Activated CD4-positive, alpha-beta T cell treated with anti-CD3 and anti-CD28 coated beads, Interleukin-2, amount 10 ng/mL, durations not matched to agents 7 days and 5 days (primary cell): ENCODE data around the gene BTBD3. TPM values are rescaled to one million over a fixed set of nuclear protein-coding genes. Genes with fewer than 3 reads are reported as not detected.
A peak's percentile ranks its signal among the peaks of the same experiment; 100 is the strongest.

Experiments used
- CTCF ChIA-PET: fragments of 350-600 bp; sonication (Branson Sonifier 250); formaldehyde crosslinking; loops from one replicate; lab custom pipeline; 2021; ENCODE audit warnings: antibody characterized with exemption; lab: Charles Lee
- POLR2A ChIA-PET: fragments of 350-600 bp; sonication (Branson Sonifier 250); formaldehyde crosslinking; loops from one replicate; lab custom pipeline; 2021; ENCODE audit warnings: antibody characterized with exemption; lab: Charles Lee
- DNase-seq: peaks from one replicate; pipeline ENCODE4 v3.0.0-alpha.2; 2020
- H3K27ac Mint-ChIP-seq: one replicate; pipeline ENCODE4 v1.8.0; 2021; ENCODE audit warnings: mild to moderate bottlenecking, moderate library complexity, mixed read lengths
- H3K27me3 Mint-ChIP-seq: one replicate; pipeline ENCODE4 v1.8.0; 2021; ENCODE audit warnings: mixed read lengths
- H3K36me3 Mint-ChIP-seq: one replicate; pipeline ENCODE4 v1.8.0; 2021; ENCODE audit warnings: low read depth, mixed read lengths
- H3K4me1 Mint-ChIP-seq: one replicate; pipeline ENCODE4 v1.8.0; 2021; ENCODE audit warnings: mixed read lengths
- H3K4me3 Mint-ChIP-seq: one replicate; pipeline ENCODE4 v1.8.0; 2021; ENCODE audit warnings: mild to moderate bottlenecking, moderate library complexity, mixed read lengths
- H3K9me3 Mint-ChIP-seq: one replicate; pipeline ENCODE4 v1.8.0; 2021; ENCODE audit warnings: mixed read lengths
- total RNA-seq, 2 experiments: library from RNA; stranded (reverse); gene quantifications; one replicate each; pipeline ENCODE4 v1.2.3, GENCODE V29; 2021

BTBD3 gene
- total RNA-seq, result 1 to 10 TPM; 5.5 to 6.6 TPM

DNA sequence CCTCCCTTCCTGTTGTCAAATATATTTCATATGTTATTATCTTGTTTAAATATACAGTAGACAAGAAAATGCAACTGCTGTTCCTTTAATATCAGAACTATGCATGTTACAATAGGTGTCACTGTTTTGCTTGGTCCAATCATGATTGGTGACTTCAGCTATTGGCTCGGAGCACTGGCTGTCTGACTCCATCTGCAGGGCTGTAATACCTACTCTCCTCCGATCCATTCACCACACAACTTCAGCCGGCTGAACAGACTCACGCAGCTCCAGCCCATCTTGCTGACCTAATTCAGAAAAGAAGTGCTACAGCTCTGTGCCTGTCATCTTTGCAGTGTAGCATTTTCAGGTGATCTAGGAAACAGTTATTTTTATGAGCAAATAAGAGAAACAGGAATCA, at the start of gene BTBD3:
Gene BTBD3, plus strand, starts transcription at position 231 of the 400 bp plus-strand sequence. CDS start 383 bp downstream, outside the sequence.
- H3K9me3 Mint-ChIP-seq, result no peaks in the 10 kb centered on the region
- no peak for DNase-seq
- H3K27me3 Mint-ChIP-seq, result no peaks in the 10 kb centered on the region
- H3K36me3 Mint-ChIP-seq, result no peaks in the 10 kb centered on the region
- ChIA-PET POLR2A (interaction anchor here (0.7 kb wide), 1 partner anchor 1343 kb away, joined by 3 read pairs; no protein-coding TSS in a partner anchor), CTCF (no interaction called here)
- no peak within 1 kb of the TSS for H3K4me3 Mint-ChIP-seq
- H3K27ac Mint-ChIP-seq, result no peak within 1 kb of the TSS
- H3K4me1 Mint-ChIP-seq, result peaks cover 5% of the 10 kb centered on the region

DNA sequence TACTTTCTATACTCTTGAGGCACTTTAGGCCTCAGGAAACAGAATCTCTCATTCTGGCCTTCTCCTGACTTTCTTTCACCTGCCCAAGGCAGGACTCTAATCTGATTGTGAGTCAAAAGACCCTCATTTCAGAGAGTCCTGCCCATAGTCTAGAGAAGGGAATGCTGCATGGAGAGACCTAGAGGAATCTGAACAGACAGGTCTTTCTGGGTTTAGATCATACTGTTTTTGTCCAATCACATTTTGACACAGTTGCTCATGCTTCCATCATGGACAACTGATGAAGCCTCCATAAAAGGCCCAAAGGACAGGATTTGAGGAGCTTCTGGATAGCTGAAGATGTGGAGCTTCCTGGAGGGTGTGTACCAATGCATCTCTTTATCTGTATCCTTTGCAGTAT, 48.1 kb upstream of the BTBD3 start:
- Mint-ChIP-seq H3K4me1 (no peaks in the 10 kb centered on the region), H3K27ac (no peak overlapping the region), H3K9me3 (no peaks in the 10 kb centered on the region), H3K36me3 (no peaks in the 10 kb centered on the region), H3K4me3 (no peak overlapping the region), H3K27me3 (peaks cover 5% of the 10 kb centered on the region)
- ChIA-PET POLR2A (no interaction called here), CTCF (no interaction called here)
- no peak for DNase-seq

DNA sequence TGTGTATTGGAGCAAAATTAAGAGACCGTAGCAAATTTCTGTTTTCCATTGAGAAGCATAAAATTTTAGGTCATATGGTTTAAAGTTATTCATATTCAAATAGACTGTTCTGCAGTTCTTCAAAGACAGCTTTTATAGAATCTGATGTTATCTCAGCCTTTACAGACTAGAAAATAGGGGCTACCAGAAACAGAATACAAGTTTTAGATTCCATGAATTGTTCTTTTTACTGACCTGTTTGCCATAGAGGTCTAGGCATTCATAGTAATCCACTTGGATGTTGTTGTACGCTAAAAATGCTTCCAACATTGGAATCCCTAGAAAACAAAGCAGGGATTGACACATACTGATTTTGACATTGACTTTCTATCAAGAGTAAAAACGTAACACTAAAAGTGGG, 47.3 kb upstream of the BTBD3 start:
- Mint-ChIP-seq H3K4me1 (no peaks in the 10 kb centered on the region), H3K27me3 (peaks cover 5% of the 10 kb centered on the region), H3K36me3 (no peaks in the 10 kb centered on the region), H3K9me3 (no peaks in the 10 kb centered on the region), H3K27ac (no peak overlapping the region), H3K4me3 (no peak overlapping the region)
- no peak for DNase-seq
- POLR2A ChIA-PET, result no interaction called here
- CTCF ChIA-PET, result no interaction called here

DNA sequence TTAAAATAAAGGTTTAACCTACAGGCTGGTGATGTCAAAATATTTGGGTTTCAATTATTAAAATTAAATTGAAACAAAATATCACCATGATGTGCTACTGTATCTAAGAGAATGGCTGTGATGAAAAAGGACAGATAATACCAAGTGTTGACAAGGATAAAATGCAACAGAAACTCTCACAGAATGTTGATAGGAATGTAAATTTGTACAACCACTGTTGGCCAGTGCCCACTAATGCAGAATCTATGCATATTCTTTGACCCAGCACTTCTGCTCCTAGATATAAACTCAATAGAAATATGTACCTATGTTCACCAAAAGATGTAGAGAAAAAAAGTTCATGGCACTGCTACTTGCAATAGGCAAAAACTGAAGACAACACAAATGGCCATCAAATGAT, 41.1 kb upstream of the BTBD3 start:
- no peaks in the 10 kb centered on the region for H3K4me1 Mint-ChIP-seq
- CTCF ChIA-PET, result no interaction called here
- H3K27ac Mint-ChIP-seq, result no peak overlapping the region

DNA sequence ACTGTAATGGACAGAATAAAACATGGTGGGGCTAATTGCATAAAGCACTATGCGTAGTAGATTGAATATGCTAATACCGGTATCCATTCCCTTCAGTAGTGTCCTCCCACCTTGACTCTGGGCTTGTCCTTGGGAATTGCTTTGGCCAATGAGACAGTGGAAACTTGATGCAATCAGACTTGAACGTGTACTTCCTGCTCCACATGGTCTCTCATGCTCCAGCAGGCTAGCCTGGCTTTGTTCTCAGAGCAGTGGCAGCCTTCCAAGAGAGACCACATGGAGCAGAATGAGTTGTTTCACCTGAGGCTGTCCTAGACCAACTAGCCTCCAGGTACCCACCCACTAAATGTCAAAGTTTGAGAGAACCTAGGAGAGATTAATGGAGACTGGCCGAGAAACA, 37.0 kb upstream of the BTBD3 start:
- no peaks in the 10 kb centered on the region for H3K36me3 Mint-ChIP-seq
- no peaks in the 10 kb centered on the region for H3K9me3 Mint-ChIP-seq
- CTCF ChIA-PET, result interaction anchor here (0.7 kb wide), 1 partner anchor 340 kb away, joined by 3 read pairs; no protein-coding TSS in a partner anchor
- no peak overlapping the region for H3K4me3 Mint-ChIP-seq
- no peaks in the 10 kb centered on the region for H3K27me3 Mint-ChIP-seq
- no peak overlapping the region for H3K27ac Mint-ChIP-seq
- POLR2A ChIA-PET, result no interaction called here
- H3K4me1 Mint-ChIP-seq, result no peaks in the 10 kb centered on the region
- no peak for DNase-seq

More for the DNA sequence above, 41.1 kb upstream of the BTBD3 start:
- no peaks in the 10 kb centered on the region for H3K36me3 Mint-ChIP-seq
- POLR2A ChIA-PET, result no interaction called here
- H3K4me3 Mint-ChIP-seq, result no peak overlapping the region
- H3K27me3 Mint-ChIP-seq, result peaks cover 5% of the 10 kb centered on the region
- DNase-seq, result no peak
- H3K9me3 Mint-ChIP-seq, result no peaks in the 10 kb centered on the region

DNA sequence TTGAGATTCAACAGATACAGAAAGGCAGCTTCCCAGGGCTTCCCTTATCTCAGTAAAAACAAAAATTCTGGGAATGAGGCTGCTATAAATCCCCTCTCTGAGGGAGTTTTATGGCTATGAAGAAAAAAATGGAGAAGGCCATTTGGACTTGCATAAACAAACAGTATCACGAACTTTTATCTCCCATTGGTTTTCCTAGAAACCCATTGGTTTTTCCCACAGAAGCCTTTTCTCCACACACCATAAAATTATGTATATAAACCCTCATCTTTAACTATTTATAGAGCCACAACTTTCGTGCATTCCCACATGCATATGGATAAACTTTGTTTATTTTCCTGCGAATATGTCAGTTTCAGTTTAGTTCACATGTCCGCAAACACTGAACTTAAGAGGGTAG, 36.2 kb upstream of the BTBD3 start:
- H3K36me3 Mint-ChIP-seq, result no peaks in the 10 kb centered on the region
- H3K4me3 Mint-ChIP-seq, result no peak overlapping the region
- no peaks in the 10 kb centered on the region for H3K4me1 Mint-ChIP-seq
- H3K9me3 Mint-ChIP-seq, result no peaks in the 10 kb centered on the region
- no peak overlapping the region for H3K27ac Mint-ChIP-seq
- ChIA-PET POLR2A (no interaction called here), CTCF (no interaction called here)
- DNase-seq, result no peak
- no peaks in the 10 kb centered on the region for H3K27me3 Mint-ChIP-seq

DNA sequence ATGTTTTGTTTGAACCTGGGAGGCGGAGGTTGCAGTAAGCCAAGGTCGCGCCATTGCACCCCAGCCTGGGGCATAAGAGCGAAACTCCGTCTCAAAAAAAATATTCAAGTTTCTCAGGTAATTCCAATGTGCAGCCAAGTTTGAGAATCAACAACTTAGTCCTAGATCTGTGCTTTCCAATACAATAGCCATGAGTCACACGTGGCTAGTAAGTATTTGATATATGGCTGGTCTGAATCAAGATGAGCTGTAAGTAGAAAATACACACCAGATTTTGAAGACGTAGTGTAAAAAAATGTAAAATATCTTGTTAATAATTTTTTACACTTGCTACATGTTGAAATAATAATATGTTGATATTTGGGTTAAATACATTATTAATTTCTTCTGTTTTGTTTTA, 35.0 kb upstream of the BTBD3 start:
- POLR2A ChIA-PET, result no interaction called here
- Mint-ChIP-seq H3K4me3 (no peak overlapping the region), H3K27ac (no peak overlapping the region), H3K9me3 (no peaks in the 10 kb centered on the region), H3K4me1 (no peaks in the 10 kb centered on the region), H3K27me3 (no peaks in the 10 kb centered on the region), H3K36me3 (no peaks in the 10 kb centered on the region)
- CTCF ChIA-PET, result no interaction called here
- no peak for DNase-seq

DNA sequence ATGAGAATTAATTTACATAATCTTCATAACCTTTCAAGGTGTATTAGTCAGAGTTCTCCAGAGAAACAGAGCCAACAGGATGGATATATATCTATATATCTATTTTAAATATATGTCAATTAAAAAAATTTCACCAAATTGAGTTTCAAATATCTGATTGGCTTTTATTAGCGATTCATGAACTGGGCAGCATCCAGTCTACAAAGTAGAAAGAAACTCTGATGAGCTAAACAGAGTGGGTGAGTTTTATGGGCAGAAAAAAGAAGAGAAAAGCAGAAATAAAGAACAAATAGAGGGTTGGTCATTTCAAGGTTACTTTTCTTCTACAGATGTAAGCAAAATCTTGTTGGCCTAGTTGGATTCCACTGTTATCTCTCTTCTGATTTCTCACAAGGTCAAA, 29.0 kb upstream of the BTBD3 start:
- CTCF ChIA-PET, result no interaction called here
- Mint-ChIP-seq H3K9me3 (no peaks in the 10 kb centered on the region), H3K36me3 (no peaks in the 10 kb centered on the region), H3K4me3 (no peak overlapping the region), H3K27ac (no peak overlapping the region), H3K27me3 (peaks cover 20% of the 10 kb centered on the region), H3K4me1 (peaks cover 22% of the 10 kb centered on the region)
- DNase-seq, result no peak
- POLR2A ChIA-PET, result no interaction called here

DNA sequence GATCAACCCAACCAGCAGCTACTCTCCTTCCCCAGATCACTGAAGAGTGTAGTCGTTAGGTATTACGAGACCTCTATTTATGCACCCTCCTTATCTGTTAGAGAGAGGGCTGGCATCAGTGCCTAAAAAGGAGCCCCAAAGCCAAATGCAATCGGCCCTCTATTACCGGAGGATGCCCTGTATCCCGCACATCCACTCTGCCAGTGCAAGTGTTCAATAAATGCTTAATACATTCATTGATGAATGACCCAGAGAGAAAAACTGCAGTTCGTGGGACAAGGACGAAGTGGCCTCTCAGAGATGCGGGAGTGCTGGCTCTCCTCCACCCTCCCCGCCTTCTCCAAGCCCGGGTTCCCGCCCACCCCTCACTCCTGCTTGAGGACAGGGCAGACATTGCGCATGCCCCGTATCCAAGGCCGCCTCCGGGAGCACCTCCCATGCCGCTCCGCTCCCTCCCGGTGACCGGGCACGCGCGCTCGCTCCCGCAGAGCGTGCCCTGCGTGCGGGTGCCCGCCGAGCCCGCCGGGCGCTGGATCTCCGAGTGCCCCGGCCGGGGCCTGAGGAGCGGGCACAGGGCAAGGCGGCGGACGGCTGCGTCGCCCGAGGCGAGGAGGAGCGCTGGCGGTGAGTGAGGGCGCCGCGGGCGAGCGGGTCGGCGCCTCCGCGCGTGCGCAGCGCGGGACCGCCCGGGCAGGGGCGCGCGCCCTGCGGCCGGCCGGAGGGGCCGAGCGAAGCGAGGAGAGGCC, 27.2 kb upstream of the BTBD3 start:
- no peaks in the 10 kb centered on the region for H3K9me3 Mint-ChIP-seq
- peak overlapping the region; percentile 80 for H3K4me3 Mint-ChIP-seq
- peaks cover 20% of the 10 kb centered on the region for H3K27me3 Mint-ChIP-seq
- ChIA-PET POLR2A (no interaction called here), CTCF (no interaction called here)
- H3K27ac Mint-ChIP-seq, result peak overlapping the region; percentile 76
- DNase-seq, result peak; percentile 65
- peaks cover 22% of the 10 kb centered on the region for H3K4me1 Mint-ChIP-seq
- H3K36me3 Mint-ChIP-seq, result no peaks in the 10 kb centered on the region

DNA sequence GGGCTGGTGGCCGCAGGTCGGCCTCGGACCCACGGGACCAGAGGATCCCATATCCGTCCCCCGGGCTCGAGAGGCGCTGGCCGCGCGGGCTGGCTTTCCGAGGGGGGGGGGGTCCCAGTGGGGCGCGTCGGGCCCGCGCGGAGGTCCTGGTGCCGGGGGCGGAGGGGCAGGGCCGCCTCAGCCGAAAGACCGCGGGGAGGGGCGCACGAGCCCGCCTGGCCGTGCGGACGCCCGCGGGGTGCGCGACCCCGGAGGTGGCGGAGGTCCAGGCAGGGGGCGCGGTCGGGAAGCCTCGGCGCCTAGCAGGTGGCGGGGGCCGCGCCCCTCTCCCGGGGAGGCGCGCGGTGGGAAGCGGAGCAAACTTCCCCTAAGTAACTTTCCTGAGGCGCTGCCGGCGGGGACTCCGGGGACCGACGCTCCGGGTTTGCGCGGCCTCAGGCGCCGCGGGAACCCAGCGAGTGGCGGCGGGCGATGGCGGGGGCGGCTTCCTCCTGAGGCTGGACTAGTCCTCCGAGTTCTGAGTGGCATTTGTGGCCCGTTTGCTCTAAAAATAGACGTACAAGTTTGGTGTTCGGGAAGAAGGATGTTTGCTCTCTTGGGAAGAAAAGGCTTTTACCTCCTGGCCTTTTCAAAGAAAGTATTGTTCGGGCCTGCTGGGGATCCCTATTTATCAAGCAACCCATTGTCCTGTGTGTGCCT, 26.5 kb upstream of the BTBD3 start:
- Mint-ChIP-seq H3K27ac (peak overlapping the region; percentile 61), H3K4me3 (peak overlapping the region; percentile 78), H3K9me3 (no peaks in the 10 kb centered on the region), H3K4me1 (peaks cover 22% of the 10 kb centered on the region), H3K36me3 (no peaks in the 10 kb centered on the region), H3K27me3 (peaks cover 20% of the 10 kb centered on the region)
- peak; percentile 20 for DNase-seq
- ChIA-PET CTCF (no interaction called here), POLR2A (no interaction called here)

DNA sequence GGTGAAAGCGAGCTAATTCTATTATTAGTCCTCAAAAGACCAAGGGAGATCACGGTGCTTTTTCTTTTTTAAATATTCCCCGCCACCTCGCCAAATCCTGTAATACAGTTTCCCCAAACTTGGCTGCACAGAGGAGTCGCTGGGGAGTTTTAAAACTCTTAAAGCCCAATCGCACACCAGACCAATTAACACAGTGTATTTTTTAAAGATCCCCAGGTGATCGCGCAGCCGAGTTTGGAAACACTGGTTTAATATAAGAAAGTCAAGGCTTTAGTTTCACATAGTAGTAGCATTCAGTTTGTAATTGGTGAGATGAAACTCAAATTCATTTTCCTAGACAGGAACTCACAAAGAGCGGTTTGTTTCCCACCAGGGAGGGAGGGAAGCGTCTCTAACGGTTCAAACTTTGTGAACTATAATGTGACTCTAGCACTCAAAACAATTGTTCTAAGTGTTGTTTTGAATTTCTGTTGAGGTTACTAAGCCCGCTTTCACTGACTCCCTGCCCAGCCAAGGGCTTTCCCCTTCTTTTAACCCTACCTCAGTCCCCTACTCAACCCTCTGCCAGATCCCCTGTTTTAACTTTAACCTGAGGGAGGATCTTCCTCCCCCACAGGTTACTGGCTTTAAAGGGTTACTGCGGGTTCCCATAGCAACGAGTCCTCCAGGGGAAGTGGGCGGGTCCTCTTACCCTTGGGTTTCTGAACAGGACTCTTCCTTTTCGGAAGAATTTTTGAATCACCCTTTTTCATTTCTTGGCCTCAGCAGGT, 25.7 kb upstream of the BTBD3 start:
- CTCF ChIA-PET, result interaction anchor here (0.6 kb wide), 1 partner anchor 11 kb away, joined by 3 read pairs; no protein-coding TSS in a partner anchor
- Mint-ChIP-seq H3K27me3 (peaks cover 20% of the 10 kb centered on the region), H3K9me3 (no peaks in the 10 kb centered on the region), H3K27ac (peak overlapping the region; percentile 65), H3K4me1 (peaks cover 22% of the 10 kb centered on the region), H3K4me3 (peak overlapping the region; percentile 78), H3K36me3 (no peaks in the 10 kb centered on the region)
- DNase-seq, result peak; percentile 75
- POLR2A ChIA-PET, result no interaction called here

DNA sequence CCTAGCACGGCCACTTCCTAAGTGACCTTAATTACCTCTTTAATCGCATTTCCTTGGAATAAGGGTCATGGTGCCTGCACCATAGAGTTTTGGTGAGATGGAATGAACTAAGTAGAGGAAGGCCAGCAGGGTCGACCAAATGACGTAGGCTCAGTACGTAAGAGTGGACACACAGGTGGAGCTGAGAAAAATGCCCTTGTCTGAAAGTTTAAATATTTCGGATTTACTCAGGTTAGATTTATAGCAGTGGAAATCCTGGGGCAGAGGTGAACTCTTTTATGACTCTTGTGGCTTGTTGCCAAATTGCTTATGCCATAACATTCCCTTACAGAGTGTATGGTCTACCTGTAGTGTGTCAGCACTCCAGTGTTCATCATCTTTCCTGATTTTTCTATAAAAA, 23.6 kb upstream of the BTBD3 start:
- H3K9me3 Mint-ChIP-seq, result no peaks in the 10 kb centered on the region
- ChIA-PET CTCF (interaction anchor here (0.7 kb wide), 1 partner anchor 1250 kb away, joined by 3 read pairs; no protein-coding TSS in a partner anchor), POLR2A (no interaction called here)
- H3K27ac Mint-ChIP-seq, result no peak overlapping the region
- H3K4me3 Mint-ChIP-seq, result no peak overlapping the region
- peaks cover 13% of the 10 kb centered on the region for H3K27me3 Mint-ChIP-seq
- peaks cover 22% of the 10 kb centered on the region for H3K4me1 Mint-ChIP-seq
- no peak for DNase-seq
- H3K36me3 Mint-ChIP-seq, result no peaks in the 10 kb centered on the region
